ELF-1 (cell line): ENCODE measurements around the gene PRXL2B.
"Not testable (repeated sequence)": the region's sequence is repeated elsewhere in the genome, so short reads cannot be mapped to it uniquely, and the experiment has no call there.

ENCODE experiments used
- DNase-seq: peaks from one replicate; pipeline ENCODE4 v3.0.0-alpha.2; 2016; ENCODE audit warnings: low read depth, low spot score

PRXL2B gene

DNA sequence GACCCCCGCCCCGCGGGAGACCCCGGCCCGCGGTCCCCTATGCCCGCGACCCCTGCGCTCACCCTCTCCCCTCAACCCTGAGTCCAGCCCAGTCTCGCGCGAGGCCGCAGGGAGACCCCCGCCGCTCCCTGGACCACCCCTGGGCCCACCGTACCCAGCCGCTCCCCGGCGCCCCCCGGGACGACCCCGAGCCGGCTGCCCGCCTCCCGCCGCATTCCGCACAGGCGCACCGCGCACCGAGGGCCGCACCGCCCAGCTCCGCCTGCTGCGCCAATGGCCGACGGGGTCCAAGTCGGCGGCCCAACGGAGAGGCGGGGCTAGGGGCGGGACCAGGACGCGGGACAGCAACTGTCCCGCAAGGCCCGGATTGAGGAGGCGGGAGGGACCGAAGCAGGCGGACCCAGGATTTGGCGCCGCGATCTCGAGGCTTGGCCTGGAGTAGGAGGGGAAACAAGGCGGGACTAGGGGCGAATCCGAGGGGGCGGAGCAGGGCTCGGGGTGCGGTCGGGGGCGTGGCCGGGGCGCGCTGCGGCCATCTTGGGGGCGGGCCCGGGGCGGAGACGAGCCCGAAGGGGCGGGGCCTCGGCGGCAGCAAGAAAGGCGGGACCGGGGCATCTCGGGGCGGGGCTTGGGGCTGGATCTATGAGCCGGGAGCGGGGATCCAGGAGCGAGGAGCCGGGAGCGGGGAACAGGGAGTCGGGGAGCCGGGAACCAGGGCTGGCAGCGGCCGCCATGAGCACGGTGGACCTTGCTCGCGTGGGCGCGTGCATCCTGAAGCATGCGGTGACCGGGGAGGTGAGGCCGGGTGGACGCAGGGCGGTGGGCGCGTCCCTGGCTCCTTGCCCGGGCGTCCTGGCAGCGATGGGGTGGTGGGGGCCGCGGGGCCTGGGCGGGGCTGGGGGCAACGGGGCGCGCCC, at the start of gene PRXL2B:
Gene PRXL2B (plus strand): TSS at position 624 of the 917 bp plus-strand sequence. CDS start 109 bp downstream, at position 733.
- DNase-seq, result peak; percentile 98

- DNase-seq, result no peak
These were observed 48.8 kb upstream of the PRXL2B start for GRCh38 chr1:2537784-2538115.

GRCh38 chr1:2538376-2538775, 48.2 kb upstream of the PRXL2B start:
- DNase-seq, result no peak

DNA sequence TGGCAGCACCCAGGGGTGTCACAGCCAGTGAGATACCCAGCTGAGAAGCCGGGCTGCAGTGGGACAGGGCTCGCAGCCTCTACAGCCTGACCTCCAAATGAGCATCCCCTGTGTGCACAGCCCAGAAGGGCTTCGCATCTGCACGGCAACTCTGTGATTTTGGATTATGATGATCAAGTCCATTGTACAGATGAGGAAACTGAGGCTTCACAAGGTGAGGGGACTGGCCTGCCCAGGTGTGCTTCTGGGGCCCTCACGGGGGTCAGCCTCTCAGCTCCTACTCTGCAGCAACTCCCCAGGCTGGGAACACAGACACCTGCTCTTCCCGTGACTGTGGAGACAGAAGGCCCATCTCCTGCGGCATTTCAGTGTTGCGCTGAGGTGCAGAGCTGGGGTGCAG, 47.7 kb upstream of the PRXL2B start:
- no peak for DNase-seq

- peak; percentile 76 for DNase-seq
These were observed 47.2 kb upstream of the PRXL2B start for GRCh38 chr1:2539312-2539907.

DNA sequence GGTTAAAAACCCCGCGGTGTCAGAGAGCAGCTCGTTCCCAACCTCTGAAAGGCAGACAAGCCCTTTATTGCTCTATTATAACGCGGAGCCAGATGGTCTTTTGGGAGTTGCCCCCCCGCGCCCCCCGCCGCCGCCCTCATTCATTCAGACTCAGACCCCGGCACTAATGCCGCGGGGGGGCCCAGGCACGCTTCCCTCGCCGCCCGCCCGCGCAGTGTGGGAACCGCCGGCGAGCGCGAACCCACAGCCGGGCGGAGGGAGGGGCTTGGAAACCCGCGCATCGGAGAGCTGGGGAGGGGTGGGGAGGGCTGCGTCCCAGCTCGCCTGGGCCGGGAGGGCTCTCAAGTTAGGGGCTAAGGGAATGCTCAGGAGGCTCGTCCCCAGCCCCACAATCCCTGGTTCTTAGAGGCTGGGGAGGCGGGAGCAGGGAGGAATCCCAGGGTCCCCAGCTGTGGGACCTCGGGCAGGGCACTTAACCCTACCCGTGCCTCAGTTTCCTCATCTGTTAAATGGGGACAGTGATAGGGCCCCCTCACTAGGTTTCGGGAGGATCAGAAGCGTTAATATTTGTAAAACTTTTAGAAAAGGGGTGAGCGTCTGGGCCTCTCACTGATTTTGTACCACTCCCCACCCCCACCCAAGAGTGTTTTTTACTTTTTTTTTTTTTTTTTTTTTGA, 45.6 kb upstream of the PRXL2B start:
- DNase-seq, result no peak

- DNase-seq, result no peak
These were observed 44.8 kb upstream of the PRXL2B start for GRCh38 chr1:2541619-2542245.

- DNase-seq, result no peak
These were observed 44.2 kb upstream of the PRXL2B start for GRCh38 chr1:2542246-2542915.

DNA sequence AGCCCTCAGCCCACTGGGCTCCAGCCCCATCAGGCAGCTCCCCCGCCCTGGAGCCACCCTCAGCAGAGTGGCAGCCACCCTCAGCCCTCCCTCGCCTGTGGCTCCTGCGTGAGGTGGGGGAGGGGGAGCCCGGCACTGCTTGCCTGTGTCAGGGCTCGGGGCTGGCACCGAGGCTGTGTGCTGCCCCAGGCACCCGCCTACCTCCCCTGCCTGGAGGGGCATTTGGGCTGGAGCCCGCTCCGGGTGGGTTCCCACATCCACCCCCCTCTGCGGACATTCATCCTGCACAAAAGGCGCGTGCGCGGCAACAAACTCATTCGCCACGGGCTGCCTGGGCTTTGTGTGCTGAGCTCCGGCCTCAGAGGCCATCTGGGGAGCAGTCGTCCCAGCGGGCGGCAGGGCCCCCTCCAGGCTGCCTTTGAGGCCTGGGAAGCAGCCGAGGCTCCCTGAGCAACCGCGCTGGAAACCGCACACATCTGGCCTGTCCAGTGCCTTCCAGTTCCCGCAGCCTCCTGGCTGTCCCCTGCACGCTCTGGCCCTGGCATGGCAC, 43.0 kb upstream of the PRXL2B start:
- DNase-seq, result peak; percentile 37

DNA sequence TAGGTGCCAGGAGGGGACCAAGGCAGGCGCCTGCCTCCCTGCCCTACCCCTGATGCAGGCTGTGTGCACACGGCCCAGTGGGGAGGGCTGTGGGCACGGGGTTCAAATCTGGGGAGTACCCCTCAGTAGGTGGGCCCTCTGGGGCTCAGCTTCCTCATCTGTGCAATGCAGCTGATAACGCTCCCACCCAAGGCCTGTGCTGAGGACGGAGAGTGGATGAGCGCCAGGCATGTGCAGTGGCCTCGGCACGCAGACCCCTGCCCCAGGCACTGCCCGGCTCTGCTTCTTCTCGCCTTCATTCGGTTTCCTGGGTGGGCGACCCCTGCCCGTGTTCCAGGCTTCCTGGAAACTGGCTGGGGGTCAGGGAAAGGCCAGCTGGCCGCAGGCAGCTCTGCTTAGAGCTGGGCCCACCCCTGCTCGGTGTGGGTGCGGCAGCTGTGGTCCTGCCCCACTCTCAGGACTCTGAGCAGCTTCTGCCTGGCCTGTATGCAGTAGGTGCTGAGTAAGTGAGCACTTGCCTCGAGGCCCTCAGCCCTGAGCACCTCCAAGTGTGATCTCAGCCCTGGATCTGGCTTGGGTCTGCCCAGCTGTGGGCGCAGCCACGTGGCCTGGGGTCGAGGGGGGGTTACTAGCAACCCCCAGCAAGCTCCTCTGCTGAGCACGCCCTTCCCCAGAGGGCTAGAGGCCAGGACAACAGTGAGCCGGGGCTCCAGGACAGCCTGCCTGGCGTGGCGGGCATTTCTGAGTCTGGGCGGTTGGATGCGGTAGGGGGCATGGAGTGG, 42.3 kb upstream of the PRXL2B start:
- DNase-seq, result peak; percentile 41

- DNase-seq, result no peak
These were observed 41.5 kb upstream of the PRXL2B start for GRCh38 chr1:2544875-2545640.

GRCh38 chr1:2545754-2546514, 40.6 kb upstream of the PRXL2B start:
- DNase-seq, result peak; percentile 93

DNA sequence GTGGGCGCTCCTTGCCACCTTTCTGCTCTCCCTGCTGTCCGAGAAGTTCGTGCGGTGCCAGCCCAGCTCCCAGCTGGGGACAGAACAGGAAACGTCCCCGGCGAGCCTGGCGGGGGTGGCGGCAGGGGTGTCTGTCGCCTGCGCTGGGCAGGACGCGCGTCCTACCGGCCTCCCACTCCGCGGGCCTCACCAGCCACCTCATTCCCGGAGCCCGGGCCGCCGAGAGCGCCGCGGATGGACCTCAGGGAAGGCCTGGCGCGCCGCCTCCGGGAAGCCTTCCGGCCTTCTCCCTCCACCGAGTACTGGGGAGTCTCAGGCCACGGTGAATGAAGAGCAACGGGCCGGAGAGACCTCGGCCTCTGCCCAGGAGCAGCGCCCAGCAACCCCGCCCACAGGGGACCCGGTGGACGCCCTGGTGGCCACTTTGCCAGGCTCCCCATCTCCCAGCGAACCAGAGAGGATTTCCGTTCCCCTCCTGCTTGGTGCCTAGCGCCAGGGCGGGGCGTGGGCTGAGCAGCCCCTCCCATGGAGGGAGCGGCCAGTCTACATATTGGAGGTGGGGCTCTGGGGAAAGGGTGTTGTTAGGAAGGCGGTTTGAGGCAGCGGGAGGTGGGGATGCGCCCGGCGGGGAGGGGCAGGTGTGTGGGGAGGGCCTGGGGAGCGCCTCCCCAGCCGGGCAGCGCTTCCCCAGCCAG, 39.9 kb upstream of the PRXL2B start:
- peak; percentile 91 for DNase-seq

DNA sequence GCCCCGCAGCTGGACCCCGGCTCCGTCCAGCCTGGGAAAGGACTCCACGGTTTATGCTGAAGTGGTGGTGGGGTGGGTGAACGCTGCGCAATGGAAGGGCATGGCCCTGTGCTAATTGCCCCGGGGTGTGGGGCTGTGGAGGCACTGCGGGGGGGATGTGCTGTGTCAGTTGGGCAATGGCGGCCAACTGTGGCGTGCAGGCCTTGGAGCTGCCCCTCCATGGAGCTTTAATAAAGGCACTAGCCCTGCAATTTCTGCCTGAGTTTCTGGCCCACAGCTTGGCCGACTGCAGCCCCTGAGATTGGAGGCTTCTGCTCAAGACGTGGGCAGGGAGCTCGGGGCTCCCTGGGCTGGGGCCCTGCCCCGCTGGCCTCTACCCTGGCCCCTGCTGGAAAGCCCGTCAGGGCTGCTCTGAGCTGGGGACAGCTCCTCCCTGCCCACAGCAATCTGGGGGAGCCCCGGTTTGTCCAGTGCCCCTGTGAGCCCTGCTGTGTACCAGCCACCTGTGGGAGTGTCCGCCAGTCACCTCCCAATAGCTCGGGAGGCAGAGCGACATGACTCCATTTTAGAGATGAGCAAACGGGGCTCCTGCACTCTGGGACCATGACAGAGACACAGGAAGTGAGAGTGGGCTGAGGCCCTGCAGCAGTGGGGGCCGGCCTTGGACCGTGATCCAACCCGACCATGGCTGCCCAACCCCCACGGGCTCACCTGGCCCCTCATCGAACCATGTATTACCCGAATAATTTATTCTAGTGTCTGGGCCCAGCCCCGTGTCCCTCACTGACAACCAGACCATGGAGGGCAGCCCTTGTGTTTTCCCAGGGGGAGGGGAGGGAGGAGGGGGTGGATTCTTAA, 39.1 kb upstream of the PRXL2B start:
- DNase-seq, result peak; percentile 39

- DNase-seq, result peak; percentile 93
These were observed 38.4 kb upstream of the PRXL2B start for GRCh38 chr1:2548068-2548589.

- not testable (repeated sequence) for DNase-seq
These were observed 37.1 kb upstream of the PRXL2B start for GRCh38 chr1:2549367-2550029.
